ENCODE measurements around the gene MAST4.

Gene MAST4

DNA sequence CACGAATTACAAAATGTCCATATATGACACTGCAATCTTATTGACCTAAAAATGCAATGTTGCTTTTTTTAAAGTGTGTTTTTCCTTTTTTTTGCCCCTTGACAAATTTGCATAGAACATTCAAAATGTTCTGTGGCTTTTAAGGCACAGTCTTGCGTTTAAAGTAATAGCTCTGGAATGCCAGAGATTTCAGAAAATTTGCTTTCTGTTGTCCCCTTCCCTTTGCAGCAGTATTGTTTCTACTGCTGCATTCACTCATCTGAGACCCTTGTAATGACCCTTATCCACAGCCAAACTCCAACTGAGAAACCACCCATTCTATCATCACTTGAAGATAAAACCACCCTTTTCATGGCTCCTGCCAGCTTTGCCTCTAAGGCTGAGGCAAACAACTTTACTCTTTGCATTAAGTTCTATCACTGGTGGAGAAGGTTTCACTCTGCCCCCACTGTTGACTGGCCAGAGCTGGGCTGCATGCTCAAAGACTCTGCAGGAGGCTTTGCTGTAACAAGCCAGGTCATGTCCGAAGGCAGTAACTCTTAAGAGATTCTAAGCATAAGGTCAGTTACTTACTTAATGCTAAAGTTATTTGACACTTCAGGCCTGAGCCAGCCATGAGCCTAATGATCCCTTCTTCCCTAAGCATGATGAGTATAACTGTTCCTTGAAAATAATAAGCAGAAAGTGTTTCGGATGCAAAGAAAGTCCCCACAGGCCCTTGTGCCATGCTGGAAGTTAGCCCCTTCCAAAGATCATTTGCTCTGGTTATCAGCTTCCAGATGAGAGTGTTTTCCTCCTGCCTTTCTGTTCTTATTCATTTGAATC lies 498.5 kb downstream of the MAST4 start:
- POLR2A ChIA-PET = no interaction called here
- CTCF ChIA-PET = no interaction called here
- DNase-seq (ENCODE audit: extremely low spot score) = no peak
- TF ChIP-seq, protein P1, sequence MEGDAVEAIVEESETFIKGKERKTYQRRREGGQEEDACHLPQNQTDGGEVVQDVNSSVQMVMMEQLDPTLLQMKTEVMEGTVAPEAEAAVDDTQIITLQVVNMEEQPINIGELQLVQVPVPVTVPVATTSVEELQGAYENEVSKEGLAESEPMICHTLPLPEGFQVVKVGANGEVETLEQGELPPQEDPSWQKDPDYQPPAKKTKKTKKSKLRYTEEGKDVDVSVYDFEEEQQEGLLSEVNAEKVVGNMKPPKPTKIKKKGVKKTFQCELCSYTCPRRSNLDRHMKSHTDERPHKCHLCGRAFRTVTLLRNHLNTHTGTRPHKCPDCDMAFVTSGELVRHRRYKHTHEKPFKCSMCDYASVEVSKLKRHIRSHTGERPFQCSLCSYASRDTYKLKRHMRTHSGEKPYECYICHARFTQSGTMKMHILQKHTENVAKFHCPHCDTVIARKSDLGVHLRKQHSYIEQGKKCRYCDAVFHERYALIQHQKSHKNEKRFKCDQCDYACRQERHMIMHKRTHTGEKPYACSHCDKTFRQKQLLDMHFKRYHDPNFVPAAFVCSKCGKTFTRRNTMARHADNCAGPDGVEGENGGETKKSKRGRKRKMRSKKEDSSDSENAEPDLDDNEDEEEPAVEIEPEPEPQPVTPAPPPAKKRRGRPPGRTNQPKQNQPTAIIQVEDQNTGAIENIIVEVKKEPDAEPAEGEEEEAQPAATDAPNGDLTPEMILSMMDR (IDR thresholded peaks at IDR 0.05; ENCODE audit: control extremely low read depth, extremely low read depth, low read depth, missing control alignments) = no peak

DNA sequence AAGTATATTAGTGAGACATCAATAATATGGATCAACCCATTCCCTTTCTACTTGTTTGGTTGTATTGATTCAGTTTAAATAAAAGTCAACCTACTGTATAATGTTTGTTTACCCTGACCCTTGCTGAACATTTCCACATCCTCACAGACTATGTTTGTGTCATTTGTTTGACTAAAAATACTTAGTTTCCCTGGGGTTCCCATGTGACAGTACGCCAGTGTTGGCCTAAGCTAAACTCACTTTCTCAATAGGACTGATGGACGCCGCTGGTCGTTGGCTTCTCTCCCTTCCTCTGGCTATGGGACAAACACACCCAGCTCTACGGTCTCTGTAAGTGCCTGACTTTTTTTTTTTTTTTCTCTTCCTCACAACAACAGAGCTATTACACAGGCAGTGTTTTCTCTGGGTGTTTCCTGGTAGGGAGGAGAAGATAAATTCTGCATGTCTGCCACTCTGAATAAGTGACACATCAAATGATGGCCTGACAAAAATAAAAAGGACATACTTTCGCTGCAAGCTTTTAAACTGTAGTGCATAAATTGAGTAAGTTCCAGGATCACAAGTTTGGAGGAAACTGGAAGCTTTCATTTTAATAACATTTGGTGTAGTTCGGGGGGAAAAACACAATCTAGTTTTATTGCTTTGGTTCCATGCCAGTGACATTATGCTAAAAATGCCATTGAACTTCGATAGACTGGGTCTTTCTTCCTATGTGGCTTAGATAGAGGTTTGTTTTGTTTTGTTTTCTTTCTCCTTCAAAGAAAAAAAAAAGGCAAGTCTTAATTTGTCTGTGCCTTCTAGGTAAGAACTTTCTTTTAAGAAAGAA lies 499.4 kb downstream of the MAST4 start:
- DNase-seq (ENCODE audit: extremely low spot score) = no peak
- ChIA-PET POLR2A (no interaction called here), CTCF (no interaction called here)

DNA sequence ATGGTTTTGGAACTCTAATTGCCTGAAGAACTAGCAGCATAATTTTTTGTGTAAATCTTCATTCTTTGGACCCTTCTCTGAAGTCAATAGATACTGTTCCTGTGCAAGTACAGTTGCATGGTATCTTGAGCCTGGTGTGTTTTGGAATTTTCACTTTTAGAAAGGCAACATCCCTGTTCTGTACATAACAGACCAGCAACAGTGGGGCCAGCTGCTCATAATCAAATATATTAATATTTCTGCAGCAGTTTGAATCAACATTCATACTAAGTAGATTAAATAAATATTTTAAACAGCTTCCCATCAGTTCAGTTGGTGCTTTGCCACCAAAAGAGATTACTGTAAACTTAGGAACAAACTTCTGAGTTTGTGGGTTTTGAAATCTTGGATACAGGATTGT lies 502.5 kb downstream of the MAST4 start:
- CTCF ChIA-PET = no interaction called here
- no peak for DNase-seq (ENCODE audit: extremely low spot score)

More for the DNA sequence above, 499.4 kb downstream of the MAST4 start:
- TF ChIP-seq, protein P1 (IDR thresholded peaks at IDR 0.05; ENCODE audit: control extremely low read depth, extremely low read depth, low read depth, missing control alignments) = no peak

DNA sequence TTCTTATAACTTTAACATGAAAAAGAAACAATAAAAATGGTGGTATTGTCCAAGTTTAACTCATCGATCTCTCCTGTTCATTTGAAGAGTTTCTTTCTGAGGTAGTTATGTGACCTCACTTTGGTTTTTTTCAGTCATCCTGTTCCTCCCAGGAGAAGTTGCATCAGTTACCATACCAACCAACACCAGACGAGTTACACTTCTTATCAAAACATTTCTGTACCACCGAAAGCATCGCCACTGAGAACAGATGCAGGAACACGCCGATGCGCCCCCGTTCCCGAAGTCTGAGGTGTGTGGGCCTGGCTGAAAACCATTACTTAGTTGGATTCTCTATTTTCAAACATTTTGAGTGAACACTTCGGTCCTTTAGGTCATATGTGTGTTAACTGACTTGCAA lies 504.1 kb downstream of the MAST4 start:
- POLR2A ChIA-PET = no interaction called here
- CTCF ChIA-PET = interaction anchor here (1.3 kb wide), 1 partner anchor 12 kb away, joined by 4 read pairs; no protein-coding TSS in a partner anchor
- no peak for DNase-seq (ENCODE audit: extremely low spot score)
- TF ChIP-seq, protein P1 (IDR thresholded peaks at IDR 0.05; ENCODE audit: control extremely low read depth, extremely low read depth, low read depth, missing control alignments) = no peak

More for the DNA sequence above, 502.5 kb downstream of the MAST4 start:
- POLR2A ChIA-PET = no interaction called here
- TF ChIP-seq, protein P1 (IDR thresholded peaks at IDR 0.05; ENCODE audit: control extremely low read depth, extremely low read depth, low read depth, missing control alignments) = no peak

DNA sequence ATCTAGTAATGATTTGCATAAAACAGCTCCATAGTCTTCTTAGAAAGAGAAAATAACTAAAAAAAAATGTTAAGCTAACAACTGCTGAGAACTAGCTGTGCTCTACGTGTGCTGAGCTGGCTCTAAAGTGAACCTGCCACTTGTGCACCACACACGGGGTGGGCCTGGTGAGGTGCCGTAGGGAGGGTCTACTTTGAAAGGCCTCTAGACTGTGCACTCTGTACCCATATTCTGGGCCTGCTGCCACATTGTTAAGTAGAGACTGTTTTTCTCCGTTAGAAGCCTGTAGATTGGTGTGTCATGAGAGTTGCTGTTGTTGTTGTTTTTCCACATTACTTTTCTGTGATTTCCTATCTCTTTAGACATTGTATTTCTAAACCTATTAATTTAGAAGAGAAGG lies 506.5 kb downstream of the MAST4 start:
- TF ChIP-seq, protein P1 (IDR thresholded peaks at IDR 0.05; ENCODE audit: control extremely low read depth, extremely low read depth, low read depth, missing control alignments) = no peak
- ChIA-PET CTCF (interaction anchor here (1.0 to 1.2 kb wide), 2 partner anchors 17 to 19 kb away, joined by 3 read pairs; no protein-coding TSS in a partner anchor), POLR2A (no interaction called here)
- DNase-seq (ENCODE audit: extremely low spot score) = no peak

DNA sequence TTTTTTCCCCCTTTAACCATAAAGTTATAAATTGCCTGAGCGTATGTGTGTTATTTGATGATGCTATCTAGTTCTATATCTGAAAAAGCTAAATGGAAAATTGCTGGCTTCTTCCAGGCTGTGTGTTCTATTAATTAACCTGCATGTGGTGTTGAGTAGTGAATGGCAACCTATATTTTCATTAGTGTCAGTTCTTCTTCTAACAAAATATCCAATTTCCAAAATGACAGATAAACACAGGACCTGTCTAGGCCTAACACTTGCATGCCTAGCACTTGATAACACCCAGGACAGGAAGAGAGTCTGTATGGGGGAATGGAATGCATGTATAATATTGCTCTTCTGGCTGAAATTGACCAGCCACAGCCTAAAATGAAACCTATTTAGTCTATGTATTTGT lies 508.7 kb downstream of the MAST4 start:
- POLR2A ChIA-PET = no interaction called here
- TF ChIP-seq, protein P1 (IDR thresholded peaks at IDR 0.05; ENCODE audit: control extremely low read depth, extremely low read depth, low read depth, missing control alignments) = no peak
- CTCF ChIA-PET = no interaction called here
- no peak for DNase-seq (ENCODE audit: extremely low spot score)
